GM21447 (cell line): Measurements from ENCODE around the gene INO80.

Source experiments
- ATAC-seq: cut with Tn5 transposase; IDR thresholded peaks from one replicate; pipeline ENCODE4 v1.9.1; 2021; ENCODE audit not compliant: unreplicated experiment

INO80 gene

GRCh38 chr15:40951764-40952163 lies 164.3 kb downstream of the INO80 start:
- ATAC-seq = no peak

- ATAC-seq = no peak
These were observed 166.3 kb downstream of the INO80 start for GRCh38 chr15:40949756-40950207.

- no peak for ATAC-seq
These were observed 167.2 kb downstream of the INO80 start for GRCh38 chr15:40948706-40949473.

GRCh38 chr15:40944510-40945296 lies 171.4 kb downstream of the INO80 start:
- no peak for ATAC-seq

GRCh38 chr15:40943764-40944365 lies 172.2 kb downstream of the INO80 start:
- no peak for ATAC-seq

- no peak for ATAC-seq
These were observed 173.2 kb downstream of the INO80 start for GRCh38 chr15:40942878-40943277.

- ATAC-seq = no peak
These were observed 173.7 kb downstream of the INO80 start for GRCh38 chr15:40942337-40942854.

- peak; percentile 52 for ATAC-seq
These were observed 174.3 kb downstream of the INO80 start for GRCh38 chr15:40941528-40942336.

GRCh38 chr15:40941068-40941527 lies 175.0 kb downstream of the INO80 start:
- no peak for ATAC-seq

GRCh38 chr15:40940296-40940801 lies 175.7 kb downstream of the INO80 start:
- ATAC-seq = no peak

GRCh38 chr15:40938536-40938870 lies 177.6 kb downstream of the INO80 start:
- ATAC-seq = no peak

- no peak for ATAC-seq
These were observed 178.1 kb downstream of the INO80 start for GRCh38 chr15:40937762-40938535.

GRCh38 chr15:40936709-40937666 lies 179.1 kb downstream of the INO80 start:
- ATAC-seq = no peak

- ATAC-seq = no peak
These were observed 179.8 kb downstream of the INO80 start for GRCh38 chr15:40936234-40936708.

- ATAC-seq = no peak
These were observed 181.6 kb downstream of the INO80 start for GRCh38 chr15:40934457-40934856.

- no peak for ATAC-seq
These were observed 182.6 kb downstream of the INO80 start for GRCh38 chr15:40933517-40933902.

GRCh38 chr15:40932649-40933516 lies 183.2 kb downstream of the INO80 start:
- no peak for ATAC-seq

- ATAC-seq = no peak
These were observed 183.9 kb downstream of the INO80 start for GRCh38 chr15:40932156-40932555.
